HepG2 (cell line): ENCODE measurements around the gene STK32C. TPM values are rescaled to one million over a fixed set of nuclear protein-coding genes. Genes with fewer than 3 reads are reported as not detected.

Source experiments
- ASH2L ChIP-seq: fragments of 300-600, 200-600 bp; sonication (generic); IDR thresholded peaks from 2 replicates; pipeline ENCODE4 v1.7.0; 2017; ENCODE audit warnings: low read depth, mild to moderate bottlenecking, moderate library complexity, mixed read lengths, low read length; ENCODE audit not compliant: insufficient read length
- BCL3 ChIP-seq: sonication (generic); formaldehyde crosslinking; IDR thresholded peaks from 2 replicates; pipeline ENCODE4 v1.5.1; 2020; ENCODE audit warnings: mild to moderate bottlenecking, missing genetic modification reagents, moderate library complexity
- CHD2 ChIP-seq: IDR thresholded peaks from 2 replicates; pipeline ENCODE4 v1.6.1; 2011; ENCODE audit warnings: low read depth, low read length, improper control_type of control experiment
- FOXO1 ChIP-seq: sonication (generic); formaldehyde crosslinking; IDR thresholded peaks from 2 replicates; pipeline ENCODE4 v1.4.0; 2020; ENCODE audit warnings: missing genetic modification reagents
- GTF2F1 ChIP-seq: fragments of 150-350 bp; IDR thresholded peaks from 2 replicates; pipeline ENCODE4 v1.6.1; 2014; ENCODE audit warnings: low read length
- JUNB ChIP-seq: sonication (generic); formaldehyde crosslinking; IDR thresholded peaks from 2 replicates; pipeline ENCODE4 v1.8.0; 2022; ENCODE audit warnings: missing genetic modification reagents, mild to moderate bottlenecking, borderline replicate concordance
- KDM1A ChIP-seq: IDR thresholded peaks from 2 replicates; pipeline ENCODE4 v1.6.1; 2016; ENCODE audit warnings: missing compliant biosample characterization
- MXI1 ChIP-seq: IDR thresholded peaks from 3 replicates; pipeline ENCODE4 v1.6.1; 2012; ENCODE audit warnings: low read depth, low read length, inconsistent platforms, borderline replicate concordance
- NFAT5 ChIP-seq: sonication (generic); formaldehyde crosslinking; IDR thresholded peaks from 2 replicates; pipeline ENCODE4 v1.4.0; 2020; ENCODE audit warnings: missing genetic modification reagents
- RBM39 ChIP-seq: fragments of 200-400 bp; formaldehyde crosslinking; IDR thresholded peaks from one replicate; pipeline ENCODE4 v1.6.1; 2018; ENCODE audit warnings: antibody characterized with exemption, mild to moderate bottlenecking, low read depth, low read length; ENCODE audit not compliant: poor library complexity, severe bottlenecking
- TBL1XR1 ChIP-seq: fragments of 150-350 bp; IDR thresholded peaks from 2 replicates; pipeline ENCODE4 v1.6.1; 2014; ENCODE audit warnings: borderline replicate concordance, low read length; ENCODE audit not compliant: partially characterized antibody
- THAP7 ChIP-seq: sonication (generic); formaldehyde crosslinking; IDR thresholded peaks from 2 replicates; pipeline ENCODE4 v1.8.1; 2023; ENCODE audit warnings: mild to moderate bottlenecking, missing genetic modification reagents
- ZFP36L1 ChIP-seq: sonication (generic); formaldehyde crosslinking; IDR thresholded peaks from 2 replicates; pipeline ENCODE4 v1.8.0; 2022; ENCODE audit warnings: mild to moderate bottlenecking, missing genetic modification reagents, moderate library complexity
- ZFP37 ChIP-seq: sonication (generic); formaldehyde crosslinking; IDR thresholded peaks from 2 replicates; pipeline ENCODE4 v1.4.0; 2020; ENCODE audit warnings: missing genetic modification reagents, borderline replicate concordance
- ZFP90 ChIP-seq: sonication (generic); formaldehyde crosslinking; IDR thresholded peaks from 2 replicates; pipeline ENCODE4 v1.8.0; 2022; ENCODE audit warnings: missing genetic modification reagents, mild to moderate bottlenecking, inconsistent platforms, borderline replicate concordance
- ZKSCAN1 ChIP-seq: fragments of 150-350 bp; IDR thresholded peaks from 2 replicates; pipeline ENCODE4 v1.6.1; 2014; ENCODE audit warnings: low read length
- ZNF143 ChIP-seq: sonication (generic); formaldehyde crosslinking; IDR thresholded peaks from 2 replicates; pipeline ENCODE4 v1.4.0; 2020; ENCODE audit warnings: missing genetic modification reagents
- ZNF512 ChIP-seq: sonication (generic); formaldehyde crosslinking; IDR thresholded peaks from 2 replicates; pipeline ENCODE4 v1.4.0; 2020; ENCODE audit warnings: mild to moderate bottlenecking, missing genetic modification reagents
- ZNF75D ChIP-seq: sonication (generic); formaldehyde crosslinking; IDR thresholded peaks from 2 replicates; pipeline ENCODE4 v1.8.1; 2023; ENCODE audit warnings: missing genetic modification reagents, mild to moderate bottlenecking, borderline replicate concordance
- ZNF761 ChIP-seq: sonication (generic); formaldehyde crosslinking; conservative IDR thresholded peaks from 2 replicates; pipeline ENCODE4 v1.4.0; 2020; ENCODE audit warnings: mild to moderate bottlenecking, missing genetic modification reagents
- ZNF788 ChIP-seq: sonication (generic); formaldehyde crosslinking; IDR thresholded peaks from 2 replicates; pipeline ENCODE4 v1.5.0; 2020; ENCODE audit warnings: mild to moderate bottlenecking, missing genetic modification reagents, borderline replicate concordance
- polyA plus RNA-seq, 8 experiments: library from polyadenylated mRNA; depleted of rRNA in 3 of 8; stranded (reverse) in 7 of 8; unstranded in 1 of 8; fragments of >200 nt; fragmentation: Illumina TruSeq in 4 of 8; extraction: Trizol in 4 of 8; gene quantifications; 2 replicates each; pipeline versions ENCODE4 v1.2.1 to v1.2.3, GENCODE V29; 2011 to 2016; ENCODE audit warnings: low read depth in 4 of 8, missing spikeins in 1 of 8, mixed read lengths in 1 of 8; ENCODE audit not compliant: insufficient read depth in 1 of 8
- total RNA-seq, 5 experiments: library from RNA; depleted of rRNA; stranded (reverse); fragments of >200 nt; fragmentation: Illumina TruSeq; extraction: Trizol; gene quantifications; 2 replicates each; pipeline ENCODE4 v1.2.3, GENCODE V29; 2016; ENCODE audit warnings: low read depth in 1 of 5

Gene STK32C
- total and polyA plus RNA-seq, 2 of the 13 experiments (the other 11 are each of a cell fraction or from before 2014, with no cell fraction given): 10.9 to 19.4 TPM

GRCh38 chr10:132331601-132332432, 24.1 kb upstream of the STK32C start, which contains the start of gene LRRC27 (continued):
- TF ChIP-seq ZNF512 (CRISPR knock-in tag) (0 out of 2 replicates have a peak, but pooled peaks have one; percentile 79), BCL3 (no peak; the same call in 1 of the 2 replicates), ZNF143 (CRISPR knock-in tag) (no peak), ZNF788 (CRISPR knock-in tag) (peak; percentile 88; the same call in 1 of the 2 replicates), KDM1A (CRISPR knock-in tag) (no peak), GTF2F1 (no peak), MXI1 (peak; percentile 99), ZFP36L1 (CRISPR knock-in tag) (no peak), ZNF761 (no peak), ASH2L (peak; percentile 53), CHD2 (no peak), FOXO1 (CRISPR knock-in tag) (no peak), JUNB (no peak), NFAT5 (peak; percentile 92), ZFP90 (CRISPR knock-in tag) (no peak; the same call in 1 of the 2 replicates), ZKSCAN1 (no peak), TBL1XR1 (peak; percentile 72), ZFP37 (no peak), THAP7 (CRISPR knock-in tag) (0 out of 2 replicates have a peak, but pooled peaks have one; percentile 42), RBM39 (peak; percentile 38), ZNF75D (no peak)
